ENCODE measurements around the gene FMN2.
"Not testable (repeated sequence)": the region's sequence is repeated elsewhere in the genome, so short reads cannot be mapped to it uniquely, and the experiment has no call there.

Gene FMN2

DNA sequence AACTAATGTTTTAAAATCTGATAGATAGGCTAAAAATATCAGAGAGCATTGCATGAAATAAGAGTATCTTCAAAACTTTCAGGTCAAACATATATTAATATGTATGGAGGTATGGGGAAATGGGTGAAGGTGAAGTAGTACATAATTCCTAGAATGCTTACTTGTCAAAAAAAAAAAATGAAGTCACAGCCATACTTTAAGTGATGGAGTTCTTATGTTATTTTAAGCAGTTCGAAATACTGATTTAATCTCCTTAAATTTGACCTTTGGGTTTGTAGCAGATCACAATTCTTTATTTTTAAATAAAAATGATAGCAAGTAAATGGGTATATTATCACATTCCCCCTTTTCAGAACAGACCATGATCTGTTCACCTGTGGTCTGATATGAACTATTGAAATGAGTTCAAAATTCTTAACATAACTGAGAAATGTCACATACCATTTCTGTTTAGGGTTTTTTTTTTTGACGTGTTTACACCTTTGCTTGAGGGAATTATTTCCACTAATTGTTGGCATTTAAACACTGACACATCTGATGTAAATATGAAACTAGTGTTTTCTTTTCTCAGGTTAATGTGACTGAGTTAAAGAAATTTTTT is 300.1 kb downstream of the FMN2 start:
- DNase-seq = no peak

DNA sequence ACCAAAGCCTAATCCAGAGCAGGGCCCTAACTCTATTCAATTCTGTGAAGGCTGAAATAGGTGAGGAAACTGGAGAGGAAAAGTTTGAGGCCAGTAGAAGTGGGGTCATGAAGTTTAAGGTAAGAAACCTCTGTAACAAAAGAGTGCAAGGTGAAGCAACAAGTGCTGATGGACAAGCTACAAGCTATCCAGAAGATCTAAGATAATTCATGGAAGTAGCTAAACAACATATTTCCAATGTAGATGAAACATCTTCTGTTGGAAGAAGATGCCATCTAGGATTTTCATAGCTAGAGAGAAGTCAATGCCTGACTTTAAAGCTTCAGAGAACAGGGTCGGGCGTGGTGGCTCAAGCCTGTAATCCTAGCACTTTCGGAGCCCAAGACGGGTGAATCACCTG is 302.7 kb downstream of the FMN2 start:
- DNase-seq = no peak

DNA sequence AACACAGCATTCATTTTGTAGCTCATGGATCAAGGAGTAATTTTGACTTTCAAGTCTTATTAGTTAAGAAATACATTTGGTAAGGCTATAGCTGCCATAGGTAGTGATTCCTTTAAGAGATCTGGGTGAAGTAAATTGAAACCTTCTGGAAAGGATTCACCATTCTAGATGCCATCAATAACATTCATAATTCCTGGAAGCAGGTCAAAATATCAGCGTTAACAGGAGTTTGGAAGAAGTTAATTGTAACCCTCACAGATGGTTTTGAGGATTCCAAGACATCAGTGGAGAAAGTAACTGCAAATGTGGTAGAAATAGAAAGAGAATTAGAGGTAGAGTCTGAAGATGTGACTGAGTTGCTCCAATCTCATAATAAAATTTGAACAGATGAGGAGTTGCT is 303.7 kb downstream of the FMN2 start:
- no peak for DNase-seq

DNA sequence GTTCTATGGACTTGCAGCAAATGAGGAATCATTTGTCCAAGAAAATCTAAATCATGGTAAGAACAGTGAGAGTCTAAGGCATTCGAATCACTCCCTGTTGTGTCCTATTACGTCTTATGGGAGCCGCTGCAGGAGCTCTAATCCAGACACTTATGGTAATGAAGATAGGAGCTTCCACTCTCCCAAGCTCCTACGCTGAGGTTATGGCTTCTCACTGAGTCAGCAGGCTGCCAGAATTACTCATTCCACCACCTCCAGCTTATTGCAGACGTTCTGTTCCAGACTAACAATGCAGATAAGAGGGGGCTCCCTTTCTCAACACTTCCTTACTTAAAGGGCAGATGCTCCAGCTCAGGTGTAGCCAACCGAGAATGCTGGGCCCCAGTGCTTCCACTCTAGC is 307.7 kb downstream of the FMN2 start:
- DNase-seq = no peak

DNA sequence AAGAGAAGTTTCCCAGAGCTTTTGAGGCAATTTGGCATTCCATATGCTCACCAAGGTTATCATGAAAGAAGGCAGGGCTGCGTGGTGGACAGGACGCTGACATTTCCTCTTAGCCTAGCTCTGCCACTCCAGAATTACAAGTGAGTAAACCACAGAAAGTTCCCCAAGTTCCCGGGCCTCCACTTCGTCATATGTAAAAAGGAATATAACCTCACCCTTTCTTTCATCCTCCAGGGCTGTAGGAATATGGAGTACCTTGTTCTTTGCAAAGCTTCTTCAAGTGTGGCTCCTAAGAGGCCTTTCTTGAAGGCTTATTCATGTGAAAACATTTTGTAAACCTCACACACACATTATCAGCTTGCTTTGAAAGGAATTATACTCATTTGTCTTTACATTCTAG is 310.0 kb downstream of the FMN2 start:
- no peak for DNase-seq

DNA sequence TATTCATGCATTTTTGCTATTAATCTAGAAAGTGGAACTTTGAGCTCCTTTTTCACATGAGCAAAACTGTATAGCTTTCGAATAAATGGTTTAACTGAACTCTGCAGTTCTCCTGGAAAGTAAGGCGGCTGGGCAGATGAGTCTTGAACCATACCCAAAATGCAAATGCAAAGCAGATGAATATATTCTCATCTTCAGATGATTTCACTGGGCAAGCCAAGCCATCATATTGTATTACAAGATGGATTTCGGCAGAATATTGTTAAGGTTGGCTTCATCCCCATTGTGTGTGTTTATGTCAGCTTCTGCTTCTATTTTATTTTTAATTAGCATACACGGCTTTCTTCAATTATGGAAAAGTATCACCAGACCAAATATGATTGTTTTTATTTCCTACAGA is 310.6 kb downstream of the FMN2 start:
- DNase-seq = no peak

DNA sequence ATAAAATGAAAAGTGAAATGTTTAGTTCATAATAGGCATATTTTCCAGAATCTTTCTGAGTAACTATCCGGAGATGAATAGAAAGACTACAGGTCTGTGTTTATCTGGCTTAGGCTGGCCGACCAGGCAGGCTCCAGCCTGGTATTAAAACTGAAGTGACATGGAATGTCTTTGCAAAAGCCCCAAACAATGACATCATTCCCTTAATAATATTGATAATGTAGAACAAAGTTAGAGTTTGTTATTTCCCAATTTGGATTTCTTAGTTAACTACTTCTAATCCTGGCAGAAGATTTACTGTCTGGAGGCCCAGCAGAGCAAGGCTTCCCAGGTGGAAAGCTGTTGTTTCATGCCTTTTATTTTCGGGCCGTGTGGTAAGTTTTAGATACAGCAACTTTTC is 312.6 kb downstream of the FMN2 start:
- no peak for DNase-seq

DNA sequence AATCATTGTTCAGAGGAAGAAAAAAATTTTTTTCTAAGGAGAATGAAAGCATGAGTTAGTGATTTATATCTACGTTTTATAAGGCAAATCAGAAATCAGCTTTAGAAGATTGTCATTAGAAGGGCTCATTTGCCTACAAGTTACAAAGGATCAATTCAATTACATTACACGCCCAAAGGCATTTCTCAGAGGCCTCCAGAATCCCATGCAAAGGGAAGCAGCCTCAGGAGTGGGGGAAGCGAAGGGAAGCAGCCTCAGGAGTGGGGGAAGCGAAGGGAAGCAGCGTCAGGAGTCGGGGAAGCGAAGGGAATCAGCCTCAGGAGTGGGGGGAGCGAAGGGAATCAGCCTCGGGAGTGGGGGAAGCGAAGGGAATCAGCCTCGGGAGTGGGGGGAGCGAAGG is 314.1 kb downstream of the FMN2 start:
- no peak for DNase-seq

DNA sequence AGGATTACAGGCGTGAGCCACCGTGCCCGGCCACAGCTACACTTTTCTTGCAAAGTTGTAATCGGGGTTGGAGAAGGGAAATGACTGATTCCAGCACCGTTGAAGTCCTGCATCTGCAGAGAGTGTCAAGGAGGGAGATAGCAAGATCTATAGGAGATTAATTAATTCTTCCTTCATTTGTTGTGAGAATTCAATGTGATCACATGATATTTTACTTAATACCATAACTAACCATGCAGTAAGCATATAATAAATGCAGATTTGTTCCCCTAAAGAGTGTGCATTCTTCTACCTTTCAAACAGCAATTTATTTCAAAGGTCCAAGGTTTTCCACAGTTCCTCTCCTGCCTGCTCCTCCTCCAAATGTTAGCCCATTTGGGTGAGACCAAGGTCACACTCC is 315.7 kb downstream of the FMN2 start:
- no peak for DNase-seq

DNA sequence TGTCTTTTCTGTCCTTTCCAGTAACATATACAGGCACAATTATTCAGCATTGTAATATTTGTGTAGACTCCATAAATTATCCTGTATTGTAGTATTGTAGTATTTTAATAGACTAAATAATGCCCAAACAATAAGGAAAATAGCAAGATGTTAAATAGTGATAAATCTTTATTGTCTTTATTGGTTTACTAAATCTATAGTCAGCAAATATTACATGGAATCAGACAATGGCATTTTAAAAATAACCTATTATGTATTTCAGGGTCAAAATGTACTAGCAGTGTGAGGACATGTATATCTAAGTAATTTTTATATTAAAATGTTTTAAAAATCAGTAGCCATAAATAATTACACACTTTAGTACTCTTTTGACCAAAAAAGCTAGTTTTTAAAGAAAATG is 317.9 kb downstream of the FMN2 start:
- DNase-seq = no peak

DNA sequence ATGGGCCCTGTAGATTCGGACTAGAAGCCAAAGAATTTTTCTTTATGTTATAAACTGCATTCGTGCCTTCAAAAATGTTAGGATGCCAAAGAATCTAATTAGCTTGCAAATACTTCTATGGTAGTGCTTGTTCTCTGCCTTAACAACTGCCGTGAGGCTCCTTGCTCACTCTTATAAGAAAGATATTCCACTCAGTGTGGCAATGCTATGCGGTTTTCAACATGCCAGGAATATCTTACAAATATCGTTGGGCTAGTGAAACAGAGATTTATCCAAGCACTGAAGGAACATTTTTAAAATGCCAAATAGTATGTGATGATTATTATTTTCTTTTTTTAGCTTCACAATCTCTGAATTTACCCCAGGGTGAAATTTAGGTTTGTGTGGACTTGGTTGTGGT is 322.0 kb downstream of the FMN2 start:
- no peak for DNase-seq

DNA sequence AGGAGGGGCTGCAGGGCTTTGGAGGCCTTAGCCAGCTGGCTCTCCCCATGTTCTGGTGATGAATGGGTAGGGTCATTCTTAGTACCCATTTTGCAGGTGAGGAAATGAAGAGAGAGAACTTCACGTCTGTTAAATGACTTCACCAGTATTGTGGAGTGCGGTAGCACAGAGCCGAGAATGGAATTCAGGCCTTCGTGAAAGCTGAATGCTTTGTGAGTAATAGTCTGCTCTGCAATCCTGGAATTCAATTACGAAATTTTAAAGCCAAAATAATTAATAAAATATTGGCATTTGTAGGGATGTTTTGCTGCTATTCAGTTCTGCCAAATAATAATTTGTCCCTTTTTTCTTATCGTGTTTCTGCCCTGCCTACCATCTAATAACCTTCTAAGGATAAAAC is 322.6 kb downstream of the FMN2 start:
- DNase-seq = no peak

DNA sequence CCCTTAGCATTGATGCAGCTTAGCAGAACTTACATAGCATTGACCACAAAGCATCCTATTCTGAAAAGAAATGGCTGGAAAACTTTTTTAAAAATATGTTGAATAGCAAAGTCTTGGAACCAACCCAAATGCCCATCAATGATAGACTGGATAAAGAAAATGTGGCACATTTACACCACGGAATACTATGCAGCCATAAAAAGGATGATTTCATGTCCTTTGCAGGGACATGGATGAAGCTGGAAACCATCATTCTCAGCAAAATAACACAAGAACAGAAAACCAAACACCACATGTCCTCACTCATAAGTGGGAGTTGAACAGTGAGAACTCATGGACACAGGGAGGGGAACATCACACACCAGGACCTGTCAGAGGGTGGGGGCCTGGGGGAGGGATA is 323.3 kb downstream of the FMN2 start:
- not testable (repeated sequence) for DNase-seq

DNA sequence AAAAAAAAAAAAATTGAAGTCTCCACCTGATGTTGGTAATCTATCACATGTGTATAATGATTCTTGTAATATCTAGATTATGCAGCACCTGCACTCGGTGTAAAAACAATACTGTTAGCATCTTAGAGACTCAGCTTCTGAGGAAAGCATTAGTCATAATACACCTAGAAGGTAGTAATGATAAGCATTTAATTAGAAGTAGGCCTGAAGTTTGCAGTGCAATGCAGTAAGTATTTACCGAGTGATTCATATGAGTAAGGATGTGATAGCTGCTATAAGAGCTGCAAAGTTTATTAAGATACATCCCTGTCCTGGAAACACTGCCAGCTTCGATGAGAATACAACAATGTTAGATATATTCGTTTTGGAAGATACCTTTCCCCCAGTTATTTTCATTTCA is 323.8 kb downstream of the FMN2 start:
- no peak for DNase-seq

DNA sequence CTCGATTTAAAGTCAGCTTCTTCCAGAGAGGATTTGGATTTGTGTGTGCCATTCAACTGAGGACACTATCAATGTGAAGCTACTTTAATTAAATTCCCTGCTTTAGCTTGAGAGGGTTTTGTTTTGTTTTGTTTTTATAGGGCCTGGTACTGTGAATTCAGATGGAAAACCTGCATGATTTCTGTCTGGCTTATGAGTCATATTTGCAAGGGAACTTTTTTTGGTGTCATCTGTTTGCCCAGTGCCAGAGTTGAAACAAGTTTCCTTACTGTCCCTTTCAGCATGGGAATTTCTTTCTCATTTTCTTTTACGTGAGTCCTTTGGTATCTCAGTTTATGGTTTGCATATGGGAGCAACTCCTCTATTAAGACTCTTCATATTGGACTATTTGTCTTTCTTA is 325.6 kb downstream of the FMN2 start:
- no peak for DNase-seq

DNA sequence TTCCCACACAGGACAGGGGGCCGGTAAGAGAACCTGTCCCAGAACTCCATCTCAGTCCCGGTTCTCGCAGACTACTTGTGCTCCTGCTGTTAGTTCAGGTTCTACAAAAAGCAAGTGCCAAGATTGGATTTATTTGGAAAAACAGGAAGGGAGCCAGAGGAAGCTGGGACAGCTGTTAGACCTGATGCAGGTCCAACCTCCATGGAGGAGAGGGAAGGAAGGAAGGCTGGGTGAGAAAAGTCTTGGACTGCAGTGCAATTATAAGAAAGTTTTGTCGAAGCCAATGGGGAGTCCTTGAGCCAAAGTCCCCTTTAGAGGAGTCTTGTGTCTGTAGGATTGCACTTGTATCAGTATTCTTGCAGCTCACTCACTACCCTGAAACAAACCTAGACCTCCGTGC is 329.1 kb downstream of the FMN2 start:
- no peak for DNase-seq

DNA sequence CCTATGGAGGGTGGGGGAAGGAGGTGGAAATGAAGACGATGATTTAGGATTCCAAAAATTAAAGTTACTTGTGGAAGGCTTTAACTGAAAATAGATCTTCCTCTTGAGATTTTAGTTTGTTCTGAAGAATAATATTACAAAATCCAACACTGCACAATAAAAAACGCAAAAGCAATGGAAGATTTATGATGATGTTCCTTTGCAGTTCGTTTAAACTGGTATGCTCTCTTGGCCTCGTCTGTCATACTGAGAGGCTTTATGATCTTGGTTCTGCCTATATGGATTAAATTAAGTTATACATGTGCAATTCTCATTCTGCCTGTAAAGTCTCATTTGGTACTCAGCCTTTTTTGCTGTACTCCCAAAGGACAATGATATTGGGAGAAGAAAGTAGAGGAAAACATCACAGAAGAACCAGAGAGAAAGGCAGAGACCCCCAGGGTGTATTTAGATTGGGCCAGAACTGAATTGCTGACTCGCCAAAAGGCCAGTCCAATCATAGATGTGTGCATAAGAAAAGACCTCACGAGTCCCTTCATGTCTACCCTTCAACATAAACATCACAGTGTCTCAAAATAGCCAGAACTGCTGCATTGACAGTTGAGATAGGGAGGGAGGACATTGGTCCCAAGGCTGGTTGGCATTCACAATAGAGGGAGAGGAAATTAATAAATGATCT is 331.7 kb downstream of the FMN2 start:
- no peak for DNase-seq

DNA sequence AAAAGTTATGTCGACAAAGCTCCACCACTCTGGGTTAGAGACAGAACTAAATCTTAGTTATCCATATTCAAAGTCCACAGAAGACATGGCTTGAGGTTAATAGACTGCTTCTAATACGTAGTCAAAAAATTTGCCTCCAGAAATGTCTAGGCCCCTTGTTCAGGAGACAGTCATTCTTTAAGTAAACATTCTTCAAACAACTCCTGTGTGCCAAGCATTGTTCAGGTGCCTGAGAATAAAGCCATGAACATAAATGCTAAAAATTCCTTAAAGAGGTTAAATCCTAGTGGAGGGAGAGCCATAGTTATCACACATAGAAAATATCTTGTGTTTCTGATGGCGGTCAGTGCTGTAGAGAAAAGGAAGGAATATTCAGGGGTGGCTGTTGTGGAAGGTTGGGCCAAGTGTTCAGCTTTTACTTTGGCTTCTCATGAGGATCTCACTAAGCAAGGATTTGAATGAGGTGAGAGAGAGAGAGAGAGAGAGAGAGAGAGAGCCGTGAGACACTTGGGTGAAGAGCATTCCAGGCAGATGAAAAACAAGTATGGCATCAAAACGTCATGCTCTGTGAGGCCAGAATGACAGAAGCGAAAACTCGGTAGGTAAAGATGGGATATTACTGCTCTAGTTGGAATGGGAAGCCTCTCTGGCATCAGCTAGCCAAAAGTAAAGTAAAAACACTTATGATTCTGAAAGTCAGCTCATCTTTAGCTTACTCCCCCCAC is 333.2 kb downstream of the FMN2 start:
- DNase-seq = no peak

DNA sequence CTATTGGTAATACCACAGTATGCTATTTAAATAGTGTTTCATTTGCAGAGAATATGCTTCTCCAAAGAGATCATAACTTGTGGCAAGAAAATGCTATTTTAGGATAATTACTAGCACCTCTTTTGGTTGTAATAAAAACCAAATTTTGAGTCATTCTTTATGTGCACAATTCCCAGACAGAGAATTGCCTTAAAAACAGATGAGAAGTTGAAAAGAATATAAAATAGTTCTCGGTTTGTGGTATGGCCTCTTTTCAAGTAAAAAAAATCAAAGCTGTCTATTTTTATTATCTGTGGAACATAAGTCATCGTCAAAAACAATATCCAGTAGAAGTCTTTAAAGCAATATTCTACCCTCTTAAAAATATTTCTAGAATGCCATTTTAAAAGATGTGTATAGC is 334.4 kb downstream of the FMN2 start:
- no peak for DNase-seq

DNA sequence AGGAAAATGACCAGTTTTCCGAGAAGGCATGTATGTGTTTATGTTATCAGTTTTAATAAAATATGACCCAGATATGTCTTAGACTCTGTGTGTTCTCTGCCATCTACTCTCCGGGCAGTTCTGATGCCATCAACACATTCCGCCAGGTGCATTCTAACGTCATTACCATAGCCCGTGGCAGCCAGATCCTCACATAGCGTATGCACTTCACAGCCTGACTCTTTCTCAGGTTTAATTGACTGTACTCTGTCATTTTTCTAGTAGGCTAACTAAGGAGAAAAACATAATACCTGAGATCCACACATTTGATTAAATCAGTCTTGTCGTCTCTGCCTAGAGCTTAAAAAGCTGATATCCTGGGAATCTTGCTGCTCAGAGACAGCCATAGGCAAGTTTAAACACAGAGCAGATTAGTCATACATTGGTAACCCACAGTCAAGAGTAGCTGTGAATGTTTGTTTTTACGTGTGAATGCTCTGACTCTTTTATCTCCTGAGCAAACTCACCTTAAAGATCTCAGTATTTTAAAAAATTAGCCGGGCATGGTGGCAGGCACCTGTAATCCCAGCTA is 344.4 kb downstream of the FMN2 start:
- no peak for DNase-seq

DNA sequence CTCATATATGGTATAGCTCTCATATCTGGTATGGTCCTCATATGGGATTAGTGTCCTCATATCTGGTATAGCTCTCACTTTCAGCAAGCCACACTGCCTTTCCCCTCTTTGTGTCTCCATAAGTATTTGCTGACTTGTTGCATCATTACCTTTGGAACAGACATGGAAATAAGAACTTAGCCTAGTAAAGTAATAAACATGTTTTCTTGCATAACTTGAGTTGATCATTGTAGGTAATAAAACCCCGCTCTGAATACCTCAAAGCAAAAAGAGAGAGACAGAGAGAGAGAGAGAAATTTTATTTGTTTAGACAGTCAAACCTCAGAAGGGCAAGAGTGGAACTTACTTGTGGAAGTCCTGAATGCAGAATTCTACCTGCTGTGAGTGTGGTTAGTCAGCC is 350.0 kb downstream of the FMN2 start:
- no peak for DNase-seq

DNA sequence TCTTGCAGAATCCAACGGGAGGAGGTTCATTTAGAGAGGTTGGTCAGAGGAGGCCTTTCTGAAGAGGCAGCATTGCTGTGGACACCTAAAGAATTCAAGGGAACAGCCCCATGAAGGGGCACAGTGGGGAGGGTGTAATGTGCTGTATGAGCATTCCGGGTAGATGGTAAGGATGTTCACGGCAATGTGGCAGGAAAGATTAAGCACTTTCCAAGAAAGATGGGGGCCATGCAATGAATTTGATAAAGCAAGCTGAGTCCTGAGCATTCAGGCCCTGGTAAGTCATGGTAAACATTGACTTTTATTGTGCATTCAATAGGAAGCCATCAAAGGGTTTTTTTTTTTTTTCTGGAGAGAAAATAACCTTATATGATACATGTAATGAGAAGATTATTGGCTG is 353.7 kb downstream of the FMN2 start:
- DNase-seq = no peak

DNA sequence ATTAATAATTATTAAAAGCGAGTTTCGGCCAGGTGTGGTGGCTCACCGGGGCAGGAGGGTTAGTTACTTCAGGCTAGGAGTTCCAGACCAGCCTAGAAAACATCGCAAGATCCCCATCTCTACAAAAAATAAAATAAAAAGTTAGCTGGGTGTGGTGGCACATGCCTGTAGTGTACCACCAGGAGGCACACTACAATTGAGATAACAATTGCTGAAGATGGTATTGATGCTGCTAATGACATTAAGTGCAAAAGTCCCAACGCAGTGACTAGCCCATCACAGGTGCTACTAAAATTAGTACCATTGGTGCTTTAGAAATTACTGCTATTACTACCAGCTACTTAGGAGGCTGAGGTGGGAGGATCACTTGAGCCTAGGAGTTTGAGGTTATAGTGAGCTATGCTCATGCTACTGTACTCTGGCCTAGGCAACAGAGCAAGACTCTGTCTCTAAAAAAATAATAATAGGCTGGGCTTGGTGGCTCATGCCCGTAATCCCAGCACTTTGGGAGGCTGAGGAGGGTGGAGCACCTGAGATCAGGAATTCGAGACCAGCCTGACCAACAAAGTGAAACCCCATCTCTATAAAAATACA is 363.6 kb downstream of the FMN2 start:
- DNase-seq = no peak

DNA sequence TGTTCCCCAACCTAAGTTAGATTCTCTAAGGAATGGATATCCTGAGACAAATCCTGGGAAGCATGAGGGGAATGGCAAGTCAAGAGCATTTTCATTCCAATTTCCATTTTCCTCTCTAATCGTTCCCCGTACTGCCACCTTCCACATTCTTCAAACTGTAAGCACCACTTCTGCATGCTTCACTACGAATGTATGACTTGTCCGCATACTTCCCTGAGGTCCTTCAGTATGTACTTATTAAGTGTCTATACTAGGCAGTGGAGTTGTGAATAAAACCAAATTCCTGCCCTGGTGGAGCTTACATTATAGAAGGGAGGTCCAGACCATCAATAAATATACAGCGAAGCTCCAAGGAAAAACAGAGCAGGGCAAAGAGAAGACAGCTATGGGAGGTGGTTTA is 365.5 kb downstream of the FMN2 start:
- no peak for DNase-seq
